ENCODE measurements around the gene ZFP62.
"Not testable (repeated sequence)": the region's sequence is repeated elsewhere in the genome, so short reads cannot be mapped to it uniquely, and the experiment has no call there.

ZFP62 gene

DNA sequence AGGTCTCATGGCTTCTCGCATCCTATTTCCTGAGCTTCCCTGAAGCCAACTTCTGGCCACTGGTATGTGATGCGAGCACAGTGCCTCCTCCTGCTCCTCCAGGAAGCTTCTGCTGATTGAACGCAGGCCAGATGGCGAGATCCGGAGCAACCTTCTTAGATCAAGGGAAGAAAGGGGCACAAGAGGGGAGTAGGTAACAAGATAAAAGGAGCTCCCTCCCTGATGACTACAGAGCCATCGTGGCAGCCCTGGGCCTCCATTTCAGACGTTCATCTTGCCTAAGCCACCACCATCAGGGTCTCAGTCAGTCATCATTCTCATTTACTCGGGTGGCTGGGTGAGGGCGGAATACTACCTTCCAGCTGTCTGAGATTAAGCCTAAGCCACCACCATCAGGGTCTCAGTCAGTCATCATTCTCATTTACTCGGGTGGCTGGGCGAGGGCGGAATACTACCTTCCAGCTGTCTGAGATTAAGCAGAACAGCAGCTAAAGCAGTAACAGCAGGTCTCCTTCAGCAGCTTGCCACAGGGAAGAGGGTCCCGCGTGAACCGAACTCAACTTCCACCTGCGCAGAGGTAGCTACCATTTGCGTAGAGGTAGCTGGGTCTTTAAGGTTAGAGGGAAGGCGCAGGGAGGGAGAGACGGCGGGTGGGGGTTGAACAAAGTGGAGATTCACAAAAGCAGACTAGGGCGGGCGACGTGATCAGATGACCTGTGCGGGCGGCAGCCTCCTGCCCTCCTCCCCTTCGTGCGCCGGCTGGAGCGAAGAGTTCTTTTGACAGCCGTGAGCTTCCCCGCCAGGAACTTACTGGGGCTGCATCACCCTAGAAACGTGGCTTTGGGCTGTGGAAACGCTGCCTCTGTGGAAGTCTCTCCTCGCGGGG lies 30.6 kb downstream of the ZFP62 start:
- DNase-seq (ENCODE audit: low spot score) = peak; percentile 71

DNA sequence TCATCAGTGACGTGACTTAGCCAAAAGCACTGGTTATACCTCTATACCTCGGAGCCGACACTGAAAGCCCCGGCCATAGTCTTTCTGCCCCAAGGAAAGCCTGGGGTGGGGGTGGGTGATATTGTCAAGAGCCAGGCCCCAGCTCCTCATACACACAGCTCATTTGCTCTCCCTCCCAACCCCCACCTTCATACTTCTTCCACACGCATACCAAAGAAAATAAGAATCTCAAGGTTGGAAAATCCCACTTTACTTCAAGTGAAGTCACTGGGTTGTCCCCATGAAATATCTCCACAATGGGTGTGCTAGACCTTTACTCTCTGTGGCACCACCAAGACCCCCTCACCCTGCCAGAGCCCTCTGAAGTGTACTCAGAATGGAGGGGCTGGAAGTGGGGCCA lies 31.4 kb downstream of the ZFP62 start:
- DNase-seq (ENCODE audit: low spot score) = no peak

DNA sequence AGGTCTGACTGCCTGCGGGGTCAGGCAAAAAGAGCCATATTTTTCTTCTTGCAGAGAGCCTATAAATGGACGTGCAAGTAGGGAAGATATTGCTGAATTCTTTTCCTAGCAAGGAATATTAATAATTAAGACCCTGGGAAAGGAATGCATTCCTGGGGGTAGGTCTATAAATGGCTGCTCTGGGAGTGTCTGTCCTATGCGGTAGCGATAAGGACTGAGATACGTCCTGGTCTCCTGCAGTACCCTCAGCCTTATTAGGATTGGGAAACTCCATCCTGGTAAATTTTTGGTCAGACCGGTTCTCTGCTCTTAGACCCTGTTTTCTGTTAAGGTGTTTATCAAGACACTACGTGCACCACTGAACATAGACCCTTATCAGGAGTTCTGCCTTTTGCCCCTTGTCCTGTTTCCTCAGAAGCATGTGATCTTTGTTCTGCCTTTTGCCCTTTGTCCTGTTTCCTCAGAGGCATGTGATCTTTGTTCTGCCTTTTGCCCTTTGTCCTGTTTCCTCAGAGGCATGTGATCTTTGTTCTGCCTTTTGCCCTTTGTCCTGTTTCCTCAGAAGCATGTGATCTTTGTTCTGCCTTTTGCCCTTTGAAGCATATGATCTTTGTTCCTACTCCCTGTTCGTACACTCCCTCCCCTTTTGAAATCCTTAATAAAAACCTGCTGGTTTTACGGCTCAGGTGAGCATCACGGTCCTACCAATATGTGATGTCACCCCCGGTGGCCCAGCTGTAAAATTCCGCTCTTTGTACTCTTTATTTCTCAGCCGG lies 32.1 kb downstream of the ZFP62 start:
- not testable (repeated sequence) for DNase-seq (ENCODE audit: low spot score)

DNA sequence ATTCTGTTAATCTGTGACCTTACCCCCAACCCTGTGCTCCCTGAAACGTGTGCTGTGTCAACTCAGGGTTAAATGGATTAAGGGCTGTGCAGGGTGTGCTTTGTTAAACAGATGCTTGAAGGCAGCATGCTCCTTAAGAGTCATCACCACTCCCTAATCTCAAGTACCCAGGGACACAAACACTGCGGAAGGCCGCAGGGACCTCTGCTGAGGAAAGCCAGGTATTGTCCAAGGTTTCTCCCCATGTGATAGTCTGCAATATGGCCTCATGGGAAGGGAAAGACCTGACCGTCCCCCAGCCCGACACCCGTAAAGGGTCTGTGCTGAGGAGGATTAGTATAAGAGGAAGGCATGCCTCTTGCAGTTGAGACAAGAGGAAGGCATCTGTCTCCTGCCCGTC lies 33.7 kb downstream of the ZFP62 start:
- not testable (repeated sequence) for DNase-seq (ENCODE audit: low spot score)

DNA sequence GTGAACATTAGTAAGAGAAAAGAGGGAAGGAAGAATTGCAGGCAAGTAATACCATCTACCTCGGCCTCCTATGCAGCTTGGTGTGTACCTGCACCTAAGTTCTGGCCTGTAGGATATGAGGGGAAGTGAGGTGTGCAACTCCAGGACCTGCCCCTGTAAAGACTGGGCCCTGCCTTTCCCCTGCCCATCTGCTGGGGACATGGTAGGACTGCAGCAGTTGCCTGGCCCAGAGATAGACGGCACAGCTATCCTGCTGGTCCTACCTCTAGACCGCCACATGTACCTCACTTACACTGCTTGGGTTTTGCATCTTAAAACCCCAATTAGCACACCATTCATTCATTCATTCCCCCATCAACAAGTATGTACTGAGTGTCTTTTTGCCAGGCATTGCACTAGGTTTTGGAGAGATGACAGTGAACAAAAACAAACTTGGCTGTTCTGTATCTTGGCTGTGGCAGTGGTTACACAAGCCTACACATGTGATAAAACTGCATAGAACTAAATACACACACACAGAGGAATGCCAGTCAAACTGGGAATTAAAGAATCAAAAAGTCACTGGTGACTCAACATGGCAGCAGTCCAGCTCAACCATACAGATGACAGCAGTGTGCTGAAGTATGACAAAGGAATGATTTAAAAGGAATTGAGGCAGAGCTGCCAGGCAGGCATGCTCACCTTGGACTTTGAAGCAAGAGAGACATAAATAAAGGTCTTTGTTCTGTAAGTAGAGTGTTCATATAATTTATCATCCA lies 35.1 kb downstream of the ZFP62 start:
- DNase-seq (ENCODE audit: low spot score) = peak; percentile 51

DNA sequence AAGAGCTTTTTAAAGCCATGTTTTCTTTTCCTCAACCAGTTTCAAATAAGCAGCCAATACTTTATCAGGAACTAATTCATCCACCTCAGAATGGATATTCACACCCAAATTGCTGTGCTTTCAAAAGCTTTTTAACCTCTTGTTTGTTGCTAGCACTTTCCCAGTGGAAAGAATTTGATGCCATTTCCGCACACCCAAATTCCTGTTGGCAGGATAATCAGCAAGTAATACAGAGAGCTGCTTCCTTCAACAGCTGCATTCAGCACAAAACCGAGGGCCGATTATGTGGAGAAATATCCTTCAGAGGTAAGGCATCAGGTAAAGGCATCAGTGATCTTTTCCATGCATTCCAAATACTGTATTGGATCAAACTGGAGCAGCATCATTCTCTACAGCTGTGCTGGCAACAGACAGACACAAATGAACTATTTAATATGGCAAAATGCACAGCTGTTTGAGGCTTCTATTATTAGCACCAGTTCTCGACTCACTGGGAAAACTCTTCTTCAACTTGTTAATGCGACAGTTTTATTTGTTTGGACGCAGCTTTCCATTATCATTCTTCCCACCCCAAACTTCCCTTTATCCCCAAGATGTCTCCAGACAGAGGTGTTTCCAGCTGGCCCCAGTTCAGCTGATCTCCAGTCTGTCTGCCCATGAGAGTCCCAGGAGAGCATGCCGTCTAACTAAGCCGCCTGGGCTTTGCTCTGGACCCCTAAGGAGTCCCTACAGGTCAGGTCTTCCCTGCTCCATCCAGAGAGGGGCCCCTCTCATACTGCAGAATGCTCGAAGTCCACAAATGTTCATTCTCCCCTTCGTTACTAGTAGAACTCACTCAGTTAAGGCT lies 36.2 kb downstream of the ZFP62 start:
- no peak for DNase-seq (ENCODE audit: low spot score)

DNA sequence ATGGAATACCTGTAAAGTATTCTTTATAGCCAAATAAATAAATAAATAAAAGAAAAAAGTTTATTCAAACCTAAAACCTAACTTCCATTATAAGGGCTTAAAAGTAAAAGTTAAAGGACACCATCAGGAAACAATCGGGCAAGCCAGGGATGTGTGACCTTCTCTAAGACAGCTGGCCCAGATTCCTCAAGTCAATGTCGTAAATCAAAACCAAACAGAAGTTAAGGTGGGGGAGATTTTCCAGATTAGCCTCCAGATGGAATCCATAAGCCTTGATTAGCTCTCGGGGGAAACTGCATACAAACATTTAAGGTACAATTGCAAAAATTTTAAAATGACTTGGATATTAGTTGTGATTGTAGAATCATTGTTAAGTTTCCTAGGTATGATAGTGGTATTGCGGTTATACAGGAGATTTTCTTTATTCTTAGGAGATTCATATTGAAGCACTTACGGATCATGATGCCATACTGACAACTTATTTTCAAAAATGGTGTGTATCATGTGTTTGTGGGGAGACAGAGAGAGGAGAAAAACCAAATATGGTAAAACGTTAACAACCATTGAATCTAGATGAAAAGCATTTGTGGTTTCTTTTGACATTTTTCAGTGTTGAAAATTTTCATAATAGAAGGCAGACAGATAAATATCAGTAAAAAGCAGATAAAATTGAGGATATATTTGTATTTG lies 37.0 kb downstream of the ZFP62 start:
- DNase-seq (ENCODE audit: low spot score) = no peak

DNA sequence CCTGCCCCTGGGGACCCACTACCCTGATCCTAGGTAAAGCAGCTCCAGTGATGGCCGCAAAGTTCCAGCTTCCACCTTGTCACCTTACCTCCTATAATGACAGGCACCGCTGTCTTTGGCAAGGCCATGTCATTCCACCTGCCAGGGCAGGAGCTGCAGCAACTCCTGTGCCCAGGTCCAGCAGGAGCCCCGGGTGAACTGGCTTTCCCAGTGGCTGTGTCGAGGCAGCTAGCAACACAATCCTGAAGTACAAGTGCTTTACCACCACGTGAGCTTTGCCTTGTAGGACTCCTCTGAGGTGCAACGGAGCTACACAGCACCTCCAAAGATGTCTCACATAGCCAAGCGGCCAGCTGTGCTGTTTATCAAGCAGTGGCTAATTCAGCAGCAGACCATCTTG lies 37.7 kb downstream of the ZFP62 start:
- no peak for DNase-seq (ENCODE audit: low spot score)

DNA sequence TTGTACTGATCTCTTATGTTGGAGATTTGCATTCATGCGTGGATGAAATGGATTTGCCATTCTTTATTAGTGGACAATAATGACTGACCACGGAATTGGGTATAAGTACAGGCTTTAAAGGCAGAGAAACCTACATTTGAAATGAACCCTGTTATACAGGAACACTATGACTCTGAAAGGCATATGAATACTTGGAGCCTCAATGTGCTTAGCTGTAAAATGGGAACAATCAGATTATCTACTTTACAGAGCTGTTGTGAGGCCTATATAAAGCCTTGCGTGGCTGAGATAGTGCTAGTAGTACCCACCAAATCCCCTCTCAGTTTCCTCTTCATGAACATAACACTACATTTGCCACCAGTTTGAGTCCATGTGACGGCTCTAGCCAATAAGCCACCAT lies 39.5 kb downstream of the ZFP62 start:
- no peak for DNase-seq (ENCODE audit: low spot score)

DNA sequence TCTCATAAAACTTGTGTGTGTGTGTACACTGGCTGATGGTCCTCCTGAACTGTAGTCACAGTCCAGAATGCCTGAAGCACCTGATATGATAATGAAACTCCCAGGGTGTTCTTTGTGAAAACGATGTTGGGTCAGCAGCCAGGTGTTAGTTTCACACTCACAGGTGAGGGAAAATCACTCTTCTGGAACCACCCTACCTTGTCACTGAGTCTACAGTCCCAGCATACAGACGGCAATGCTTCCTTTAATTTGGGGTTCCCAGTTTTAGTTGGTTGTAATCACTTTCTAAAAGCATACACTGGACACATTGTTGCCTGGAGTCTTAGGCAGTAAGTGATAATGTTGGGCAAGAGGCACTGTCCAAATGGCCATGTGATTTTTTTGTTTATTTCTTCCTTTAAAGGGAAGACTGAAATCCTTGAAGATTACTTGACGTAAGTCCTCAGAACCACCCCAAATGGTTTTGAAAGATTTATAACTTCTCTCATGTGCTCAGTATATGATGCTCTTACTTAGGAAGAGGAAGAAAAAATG lies 40.2 kb downstream of the ZFP62 start:
- DNase-seq (ENCODE audit: low spot score) = peak; percentile 60

DNA sequence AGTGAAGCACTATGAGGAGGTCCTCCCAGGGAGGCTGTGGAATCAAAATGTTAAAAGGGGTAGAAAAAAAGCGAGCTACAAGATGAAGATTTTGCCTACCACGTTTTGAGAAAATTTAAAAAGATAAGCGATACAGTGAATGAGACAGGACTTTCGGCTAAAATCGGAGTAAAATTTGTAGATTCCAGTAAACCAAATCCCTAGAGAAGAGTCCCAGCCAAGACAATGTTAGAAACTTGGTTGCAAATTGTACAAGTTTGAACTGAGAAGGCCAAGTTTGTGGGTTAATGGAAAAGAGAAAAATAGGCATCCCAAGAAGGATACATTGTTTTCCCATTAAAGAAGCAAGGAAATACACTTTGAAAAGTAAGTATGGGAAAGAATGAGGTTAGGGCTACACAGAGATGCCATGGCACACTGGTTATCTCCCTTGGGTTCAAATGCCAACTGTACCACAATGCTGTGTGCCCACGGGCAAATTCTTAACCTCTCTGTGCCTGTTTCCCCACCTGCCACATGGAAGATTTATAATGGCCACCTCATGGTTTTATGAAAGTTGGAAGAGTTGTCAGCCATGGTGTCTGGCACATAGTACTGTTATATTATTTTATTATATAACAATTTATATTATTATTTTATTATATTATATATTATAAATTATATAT lies 42.3 kb downstream of the ZFP62 start:
- DNase-seq (ENCODE audit: low spot score) = no peak

DNA sequence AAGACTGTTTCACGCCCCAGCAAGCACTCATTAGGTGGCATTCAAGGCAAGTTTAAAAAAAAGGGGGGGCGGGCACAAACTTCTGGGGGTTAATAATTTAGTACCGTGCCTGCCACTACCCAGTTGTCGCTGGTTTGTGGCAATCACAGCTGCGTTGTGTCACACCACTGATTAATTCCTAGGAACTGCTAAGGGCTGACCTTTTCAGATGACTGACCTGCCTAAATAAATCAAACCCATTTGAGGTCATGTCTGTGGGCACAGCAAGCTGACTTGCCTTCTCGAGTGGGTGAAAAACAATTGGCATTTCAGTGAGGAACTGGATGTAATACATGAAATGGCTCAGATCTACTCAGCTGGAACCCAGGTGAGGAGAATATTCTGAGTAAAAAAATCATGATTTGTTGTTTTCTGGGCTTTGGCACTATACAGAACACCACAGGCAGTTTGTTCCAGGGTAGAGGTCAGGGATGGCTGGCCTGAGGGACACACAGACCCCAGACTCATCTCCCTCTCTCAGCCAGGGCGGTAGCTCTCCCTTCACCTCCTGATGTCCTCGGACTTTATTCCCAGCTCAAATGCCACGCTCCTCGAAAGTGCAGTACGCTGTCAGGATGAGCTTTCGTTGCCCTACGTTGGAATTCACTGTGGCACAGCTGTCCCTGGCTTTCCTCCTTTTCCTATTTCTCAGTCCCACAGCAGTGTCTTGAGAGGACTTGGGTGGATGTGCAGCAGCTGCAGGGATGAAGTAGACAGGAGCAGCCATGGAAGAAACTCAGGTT lies 43.0 kb downstream of the ZFP62 start:
- no peak for DNase-seq (ENCODE audit: low spot score)

DNA sequence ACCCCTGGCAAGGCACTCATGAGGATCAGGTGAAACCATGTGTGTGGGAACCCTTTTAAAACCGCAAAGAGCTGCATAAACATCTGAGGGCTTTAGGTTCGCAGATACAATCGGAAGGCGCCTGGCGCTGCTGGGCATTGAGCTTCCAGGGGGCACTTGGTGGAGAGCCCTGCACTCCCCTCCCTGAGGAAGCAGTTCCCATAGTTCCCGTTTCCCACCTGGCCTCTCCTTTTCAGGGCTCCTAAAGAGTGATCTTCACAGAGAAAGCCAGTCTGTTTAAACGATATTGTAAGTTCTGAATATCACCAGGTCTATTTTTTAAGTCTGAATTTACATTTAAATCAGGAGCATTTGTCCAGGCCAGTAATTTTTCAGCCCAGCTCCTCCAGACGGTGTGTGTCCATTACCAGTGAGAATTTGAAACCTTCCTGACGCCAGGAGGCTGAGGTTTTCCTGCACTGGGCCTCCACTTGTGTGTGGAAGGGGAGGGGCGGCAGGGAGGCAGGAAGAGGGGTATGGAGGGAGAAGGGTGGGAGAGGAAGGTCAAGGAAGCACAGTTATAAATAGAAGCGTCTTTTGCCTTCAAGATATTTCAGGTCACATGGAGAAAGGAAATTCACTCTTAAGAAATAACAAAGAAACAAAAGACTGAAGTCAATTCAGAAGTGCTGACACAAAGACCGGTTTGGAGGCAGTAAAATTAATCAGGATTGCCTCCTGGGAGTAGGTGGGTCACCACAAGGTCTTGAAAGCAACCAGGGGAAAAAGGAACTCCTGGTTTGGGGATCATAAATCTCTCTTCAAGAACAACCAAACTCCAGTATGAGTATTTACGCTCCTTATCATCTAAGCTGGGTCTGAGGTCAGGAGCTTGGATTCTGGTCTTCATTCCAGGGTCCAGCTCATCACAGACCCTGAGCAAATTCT lies 44.2 kb downstream of the ZFP62 start:
- DNase-seq (ENCODE audit: low spot score) = no peak

DNA sequence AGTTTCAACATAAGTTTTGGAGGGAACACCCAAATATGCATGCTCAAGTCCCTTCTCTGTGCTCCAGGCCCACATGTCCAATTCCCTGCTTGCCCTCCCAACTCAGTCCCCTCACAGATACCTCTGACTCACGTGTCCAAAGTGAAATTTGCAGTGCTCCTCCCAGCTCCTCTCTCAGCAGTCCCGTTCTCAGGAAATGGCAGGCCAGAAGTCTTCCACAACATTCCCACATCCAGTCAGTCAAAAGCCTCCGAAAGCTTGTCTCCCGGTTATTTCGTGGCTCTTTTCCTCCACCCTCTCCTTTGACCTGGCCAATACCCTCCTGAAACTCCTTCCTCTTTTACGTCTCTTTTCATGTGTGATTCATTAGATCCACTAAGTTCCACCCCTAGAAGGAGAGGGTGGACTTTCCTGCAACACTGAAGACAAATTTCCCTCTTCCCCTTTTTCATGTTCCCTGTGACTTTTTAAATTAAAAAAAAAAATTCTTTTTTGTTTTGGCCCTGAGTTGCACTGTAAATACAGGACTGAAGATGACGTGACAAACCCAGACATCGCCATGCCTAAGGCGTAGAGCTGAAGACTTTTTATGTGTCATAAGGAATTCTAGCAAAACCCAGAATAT lies 45.7 kb downstream of the ZFP62 start:
- peak; percentile 54 for DNase-seq (ENCODE audit: low spot score)

DNA sequence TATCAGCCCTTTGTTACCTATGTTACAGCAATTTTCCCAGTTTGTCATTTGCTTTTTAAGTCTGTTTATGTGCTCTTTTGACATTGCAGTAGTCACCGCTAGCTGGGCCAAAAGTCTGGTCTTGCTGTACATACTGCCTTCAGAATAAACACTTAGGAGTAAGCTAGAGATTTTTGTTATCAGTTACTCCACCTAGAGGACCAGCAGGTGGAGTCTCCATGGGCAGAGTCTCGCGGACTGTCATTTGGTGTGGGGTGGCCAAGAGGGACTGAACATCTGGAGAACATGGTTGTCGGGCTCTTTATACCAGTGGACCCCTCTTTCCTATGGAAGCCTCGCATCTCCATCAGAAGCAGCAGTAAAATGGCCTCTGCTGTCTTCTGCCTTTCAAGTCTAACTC lies 47.7 kb downstream of the ZFP62 start:
- no peak for DNase-seq (ENCODE audit: low spot score)

DNA sequence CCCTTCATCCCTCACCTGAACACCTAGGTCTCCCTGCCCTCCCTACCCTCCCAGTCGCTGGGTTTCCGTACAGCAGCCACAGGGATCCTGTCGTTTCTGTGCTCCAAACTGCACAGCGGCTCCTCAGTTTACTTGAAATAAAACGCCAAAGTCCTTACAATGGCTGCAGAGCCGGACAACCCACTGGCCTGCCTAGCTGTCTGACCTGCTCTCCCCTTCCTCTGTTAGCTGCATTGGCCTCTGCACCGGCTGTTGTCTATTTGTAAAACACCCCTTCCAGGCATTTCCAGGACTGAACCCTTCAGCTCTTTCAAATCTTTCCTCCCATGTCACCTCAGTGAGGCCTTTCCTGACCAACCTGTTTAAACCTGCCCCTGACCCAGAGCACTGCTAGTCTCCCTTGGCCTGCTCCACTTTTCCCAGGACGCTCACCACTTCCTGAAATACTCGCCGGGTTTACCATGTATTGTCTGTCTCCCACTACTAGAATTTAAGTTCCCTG lies 49.4 kb downstream of the ZFP62 start:
- no peak for DNase-seq (ENCODE audit: low spot score)

DNA sequence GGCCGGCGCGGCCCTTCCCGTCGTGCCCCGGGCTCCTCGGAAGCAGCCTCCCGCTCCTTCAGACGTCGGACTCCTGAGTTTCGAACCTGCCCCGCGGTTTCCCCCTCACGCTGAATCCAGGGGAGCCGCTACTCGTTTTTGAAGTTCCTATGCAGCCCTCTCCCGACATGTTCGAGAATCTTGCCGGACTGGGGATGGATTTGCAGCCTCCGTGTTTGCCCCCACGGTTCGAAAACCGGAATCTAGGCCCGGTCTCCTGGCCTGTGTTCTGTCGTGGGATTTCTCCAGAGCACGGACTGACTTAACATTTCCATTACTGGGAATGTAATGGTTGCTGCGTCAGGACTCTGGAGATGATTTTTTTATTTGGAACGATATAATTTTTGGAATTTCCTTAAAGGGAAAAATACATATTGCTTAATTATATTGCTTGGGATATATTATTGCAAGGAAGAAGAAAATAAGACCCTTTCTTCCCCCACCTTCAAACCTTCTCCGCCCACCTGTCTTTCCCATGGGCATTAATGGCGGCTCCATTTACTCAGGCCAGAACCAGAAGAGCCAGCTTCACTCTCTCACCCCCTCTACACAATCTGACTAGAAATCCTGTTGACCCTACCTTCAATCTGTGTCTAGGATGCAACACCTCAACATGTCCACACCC lies 50.0 kb downstream of the ZFP62 start:
- no peak for DNase-seq (ENCODE audit: low spot score)

Measured in pons (tissue), 1 donor.